Liver (tissue), 9 donors: ENCODE measurements around the gene VGLL4. TPM values are rescaled to one million over a fixed set of nuclear protein-coding genes. Genes with fewer than 3 reads are reported as not detected.

Experiments used
- DNase-seq: peaks from one replicate; pipeline ENCODE4 v3.0.0-alpha.2; 2017; ENCODE audit warnings: low spot score
- H3K27ac ChIP-seq, 2 donors: one replicate each; pipeline ENCODE4 v1.7.0; 2013; ENCODE audit warnings: inconsistent platforms in 2 of 2, low read length in 2 of 2, control low read depth in 1 of 2, low read depth in 1 of 2, mild to moderate bottlenecking in 1 of 2
- H3K27me3 ChIP-seq, 4 donors: one replicate each; pipeline versions ENCODE4 v1.6.1 to v1.7.0; 2013; ENCODE audit warnings: low read length in 3 of 4, inconsistent platforms in 1 of 4, mild to moderate bottlenecking in 1 of 4, moderate library complexity in 1 of 4; ENCODE audit not compliant: control insufficient read depth in 4 of 4, insufficient read depth in 4 of 4
- H3K36me3 ChIP-seq, 4 donors: one replicate each; pipeline versions ENCODE4 v1.6.1 to v1.7.0; 2013; ENCODE audit warnings: low read length in 3 of 4, mild to moderate bottlenecking in 3 of 4, low read depth in 1 of 4, moderate library complexity in 1 of 4; ENCODE audit not compliant: control insufficient read depth in 4 of 4, insufficient read depth in 3 of 4
- H3K4me1 ChIP-seq, 4 donors: one replicate each; pipeline versions ENCODE4 v1.6.1 to v1.7.0; 2013; ENCODE audit warnings: low read length in 3 of 4, mild to moderate bottlenecking in 3 of 4, moderate library complexity in 1 of 4; ENCODE audit not compliant: control insufficient read depth in 4 of 4, insufficient read depth in 4 of 4
- H3K4me3 ChIP-seq, 3 donors: one replicate each; pipeline versions ENCODE4 v1.6.1 to v1.7.0; 2013; ENCODE audit warnings: low read length in 3 of 3, control low read depth in 1 of 3, low read depth in 1 of 3, mild to moderate bottlenecking in 1 of 3
- H3K9ac ChIP-seq, 2 donors: one replicate each; pipeline ENCODE4 v1.7.0; 2013; ENCODE audit warnings: low read length in 2 of 2, mild to moderate bottlenecking in 2 of 2, moderate library complexity in 2 of 2, control low read depth in 1 of 2, low read depth in 1 of 2
- H3K9me3 ChIP-seq, 4 donors: one replicate each; pipeline versions ENCODE4 v1.6.1 to v1.7.0; 2013; ENCODE audit warnings: low read length in 3 of 4; ENCODE audit not compliant: control insufficient read depth in 4 of 4
- ATF3 ChIP-seq: IDR thresholded peaks from 2 replicates; pipeline ENCODE4 v1.6.1; 2016; ENCODE audit warnings: antibody characterized with exemption
- CTCF ChIP-seq: fragments of 150-350 bp; IDR thresholded peaks from 2 replicates; pipeline ENCODE4 v1.5.1; 2017; ENCODE audit warnings: improper control_type of control experiment, low read depth, low read length; ENCODE audit not compliant: missing input control
- EGR1 ChIP-seq, 2 donors: IDR thresholded peaks; 2 replicates each; pipeline ENCODE4 v1.6.1; 2016 to 2018; ENCODE audit warnings: antibody characterized with exemption in 2 of 2, low read depth in 2 of 2
- FOXA1 ChIP-seq: IDR thresholded peaks from 2 replicates; pipeline ENCODE4 v1.6.1; 2016; ENCODE audit warnings: antibody characterized with exemption
- FOXA2 ChIP-seq: IDR thresholded peaks from 2 replicates; pipeline ENCODE4 v1.6.1; 2016; ENCODE audit warnings: antibody characterized with exemption
- GABPA ChIP-seq, 2 donors: IDR thresholded peaks in 1 of 2; conservative IDR thresholded peaks in 1 of 2; 2 replicates each; pipeline ENCODE4 v1.6.1; 2016; ENCODE audit warnings: antibody characterized with exemption in 2 of 2, mild to moderate bottlenecking in 1 of 2, moderate library complexity in 1 of 2
- HNF4A ChIP-seq, 2 donors: conservative IDR thresholded peaks; 2 replicates each; pipeline ENCODE4 v1.6.1; 2016; ENCODE audit warnings: antibody characterized with exemption in 2 of 2, mild to moderate bottlenecking in 2 of 2
- HNF4G ChIP-seq: IDR thresholded peaks from 2 replicates; pipeline ENCODE4 v1.6.1; 2016; ENCODE audit warnings: antibody characterized with exemption
- JUND ChIP-seq, 2 donors: IDR thresholded peaks; 2 replicates each; pipeline ENCODE4 v1.6.1; 2016; ENCODE audit warnings: antibody characterized with exemption in 2 of 2
- MAX ChIP-seq: IDR thresholded peaks from 2 replicates; pipeline ENCODE4 v1.6.1; 2016; ENCODE audit warnings: antibody characterized with exemption
- NR2F2 ChIP-seq: IDR thresholded peaks from 2 replicates; pipeline ENCODE4 v1.6.1; 2016; ENCODE audit warnings: antibody characterized with exemption
- RAD21 ChIP-seq, 2 donors: IDR thresholded peaks; 2 replicates each; pipeline ENCODE4 v1.6.1; 2016; ENCODE audit warnings: antibody characterized with exemption in 2 of 2, mild to moderate bottlenecking in 2 of 2
- REST ChIP-seq: IDR thresholded peaks from 2 replicates; pipeline ENCODE4 v1.6.1; 2016; ENCODE audit warnings: antibody characterized with exemption, mild to moderate bottlenecking
- RXRA ChIP-seq, 2 donors: IDR thresholded peaks; 2 replicates each; pipeline ENCODE4 v1.6.1; 2017 to 2018; ENCODE audit warnings: antibody characterized with exemption in 2 of 2, mild to moderate bottlenecking in 1 of 2
- SP1 ChIP-seq: IDR thresholded peaks from 2 replicates; pipeline ENCODE4 v1.6.1; 2018; ENCODE audit warnings: antibody characterized with exemption, mild to moderate bottlenecking
- TAF1 ChIP-seq: conservative IDR thresholded peaks from 2 replicates; pipeline ENCODE4 v1.6.1; 2016; ENCODE audit warnings: antibody characterized with exemption, mild to moderate bottlenecking
- YY1 ChIP-seq: IDR thresholded peaks from 2 replicates; pipeline ENCODE4 v1.6.1; 2016; ENCODE audit warnings: antibody characterized with exemption, mild to moderate bottlenecking
- ZBTB33 ChIP-seq: IDR thresholded peaks from 2 replicates; pipeline ENCODE4 v1.6.1; 2016; ENCODE audit warnings: antibody characterized with exemption
- WGBS: extraction: QIAGEN DNeasy Blood & Tissue Kit; methylation state at CpG from one replicate; pipeline ENCODE4 v1.1.7; 2013; 5-methylcytosine and 5-hydroxymethylcytosine counted together
- polyA plus RNA-seq, 2 donors: library from polyadenylated mRNA; stranded (reverse) in 1 of 2; unstranded in 1 of 2; fragments of 200-250 nt in 1 of 2; fragments of >200 nt in 1 of 2; fragmentation: Nextera tagmentation in 1 of 2; extraction: Ambion mirVana in 1 of 2; gene quantifications; one replicate each; pipeline versions ENCODE4 v1.2.1 to v1.2.3, GENCODE V29; 2013 to 2015
- total RNA-seq, 2 donors: library from RNA; depleted of rRNA; stranded (reverse); fragments of >200 nt; gene quantifications; one replicate each; pipeline ENCODE4 v1.2.3, GENCODE V29; 2014
- donor health status: healthy.
- donor health status: healthy.
- donor health status: healthy.
- donor health status: healthy.
- donor health status: healthy.

The VGLL4 gene
- total and polyA plus RNA-seq, 4 donors, result 7.2 to 27.9 (median 13.0) TPM

- TF ChIP-seq NR2F2, result no peak
- TF ChIP-seq YY1, result no peak
- TF ChIP-seq JUND (IDR thresholded peaks at IDR 0.05), result no peak
- TF ChIP-seq TAF1, result no peak
- TF ChIP-seq EGR1 (IDR thresholded peaks at IDR 0.05; ENCODE audit: low read depth in 2 of 2), result no peak
- no peak for TF ChIP-seq SP1
- TF ChIP-seq HNF4G, result no peak
Measured at GRCh38 chr3:11534793-11535101, 109.0 kb downstream of the VGLL4 start (continued).

GRCh38 chr3:11534011-11534792 is 109.5 kb downstream of the VGLL4 start:
- no peaks in the 10 kb centered on the region for H3K27me3 ChIP-seq
- H3K4me1 ChIP-seq, result no peaks in the 10 kb centered on the region
- no peak overlapping the region for H3K27ac ChIP-seq
- DNase-seq, result no peak
- TF ChIP-seq YY1, result no peak
- TF ChIP-seq RAD21 (IDR thresholded peaks at IDR 0.05), result no peak
- no peak for TF ChIP-seq SP1
- no peak for TF ChIP-seq REST
- TF ChIP-seq FOXA1, result no peak
- TF ChIP-seq EGR1 (IDR thresholded peaks at IDR 0.05; ENCODE audit: low read depth in 2 of 2), result no peak
- TF ChIP-seq MAX, result no peak
- TF ChIP-seq ATF3, result no peak
- TF ChIP-seq NR2F2, result no peak
- TF ChIP-seq JUND (IDR thresholded peaks at IDR 0.05), result no peak
- TF ChIP-seq ZBTB33, result no peak
- TF ChIP-seq CTCF, result no peak
- TF ChIP-seq GABPA (IDR thresholded peaks at IDR 0.05 in 1 of 2, conservative IDR thresholded peaks at IDR 0.05 in 1 of 2), result no peak
- TF ChIP-seq RXRA (IDR thresholded peaks at IDR 0.05), result no peak
- no peak for TF ChIP-seq TAF1
- no peak for TF ChIP-seq HNF4A (conservative IDR thresholded peaks at IDR 0.05)
- TF ChIP-seq HNF4G, result no peak
- TF ChIP-seq FOXA2, result no peak
- no peaks in the 10 kb centered on the region for H3K36me3 ChIP-seq
- H3K9ac ChIP-seq, result no peak overlapping the region
- WGBS, result 95% methylated on average over 21 of the region's 21 CpGs
- no peak overlapping the region for H3K4me3 ChIP-seq
- no peaks in the 10 kb centered on the region for H3K9me3 ChIP-seq
